ENCODE results near the gene HEATR1.

Gene HEATR1

GRCh38 chr1:236603991-236604904 is at the start of gene HEATR1:
TSS of gene HEATR1 (minus strand) at chr1:236604516. CDS start at chr1:236604095, 421 bp downstream.
- Mint-ChIP-seq H3K27ac (peak within 1 kb of the TSS; percentile 93), H3K36me3 (peaks cover 8% of the 10 kb centered on the region), H3K4me3 (peak within 1 kb of the TSS; percentile 95), H3K9me3 (no peaks in the 10 kb centered on the region), H3K4me1 (peaks cover 42% of the 10 kb centered on the region), H3K27me3 (peaks cover 6% of the 10 kb centered on the region)

- Mint-ChIP-seq H3K4me3 (no peak overlapping the region), H3K27ac (no peak overlapping the region), H3K36me3 (no peaks in the 10 kb centered on the region), H3K27me3 (no peaks in the 10 kb centered on the region), H3K4me1 (no peaks in the 10 kb centered on the region), H3K9me3 (no peaks in the 10 kb centered on the region)
Observed at GRCh38 chr1:236645016-236645680, 40.8 kb upstream of the HEATR1 start.

GRCh38 chr1:236642763-236643162 is 38.4 kb upstream of the HEATR1 start:
- Mint-ChIP-seq H3K4me3 (no peak overlapping the region), H3K27ac (no peak overlapping the region), H3K9me3 (no peaks in the 10 kb centered on the region), H3K4me1 (no peaks in the 10 kb centered on the region), H3K36me3 (no peaks in the 10 kb centered on the region), H3K27me3 (peaks cover 1% of the 10 kb centered on the region)

- Mint-ChIP-seq H3K27ac (no peak overlapping the region), H3K4me3 (no peak overlapping the region), H3K36me3 (no peaks in the 10 kb centered on the region), H3K4me1 (no peaks in the 10 kb centered on the region), H3K27me3 (peaks cover 8% of the 10 kb centered on the region), H3K9me3 (no peaks in the 10 kb centered on the region)
Observed at GRCh38 chr1:236639686-236640085, 35.4 kb upstream of the HEATR1 start.

GRCh38 chr1:236638945-236639344 is 34.6 kb upstream of the HEATR1 start:
- Mint-ChIP-seq H3K4me3 (no peak overlapping the region), H3K27me3 (peaks cover 12% of the 10 kb centered on the region), H3K4me1 (no peaks in the 10 kb centered on the region), H3K36me3 (no peaks in the 10 kb centered on the region), H3K27ac (no peak overlapping the region), H3K9me3 (peaks cover 3% of the 10 kb centered on the region)

- Mint-ChIP-seq H3K4me1 (no peaks in the 10 kb centered on the region), H3K27me3 (peaks cover 16% of the 10 kb centered on the region), H3K27ac (no peak overlapping the region), H3K36me3 (peaks cover 2% of the 10 kb centered on the region), H3K4me3 (no peak overlapping the region), H3K9me3 (peaks cover 7% of the 10 kb centered on the region)
Observed at GRCh38 chr1:236636017-236636416, 31.7 kb upstream of the HEATR1 start.

GRCh38 chr1:236627727-236628408 is 23.6 kb upstream of the HEATR1 start:
- Mint-ChIP-seq H3K27me3 (peaks cover 18% of the 10 kb centered on the region), H3K9me3 (peaks cover 5% of the 10 kb centered on the region), H3K27ac (no peak overlapping the region), H3K4me1 (no peaks in the 10 kb centered on the region), H3K36me3 (no peaks in the 10 kb centered on the region), H3K4me3 (no peak overlapping the region)

GRCh38 chr1:236623371-236624166 is 19.3 kb upstream of the HEATR1 start:
- no peaks in the 10 kb centered on the region for H3K4me1 Mint-ChIP-seq
- H3K4me3 Mint-ChIP-seq = no peak overlapping the region
- no peaks in the 10 kb centered on the region for H3K36me3 Mint-ChIP-seq
- no peak overlapping the region for H3K27ac Mint-ChIP-seq
- H3K27me3 Mint-ChIP-seq = peaks cover 28% of the 10 kb centered on the region
- peaks cover 11% of the 10 kb centered on the region for H3K9me3 Mint-ChIP-seq

GRCh38 chr1:236622407-236622806 is 18.1 kb upstream of the HEATR1 start:
- H3K9me3 Mint-ChIP-seq = peaks cover 11% of the 10 kb centered on the region
- H3K36me3 Mint-ChIP-seq = no peaks in the 10 kb centered on the region
- H3K27me3 Mint-ChIP-seq = peaks cover 29% of the 10 kb centered on the region
- no peaks in the 10 kb centered on the region for H3K4me1 Mint-ChIP-seq
- H3K4me3 Mint-ChIP-seq = no peak overlapping the region
- H3K27ac Mint-ChIP-seq = no peak overlapping the region

- Mint-ChIP-seq H3K4me3 (no peak overlapping the region), H3K4me1 (no peaks in the 10 kb centered on the region), H3K9me3 (peaks cover 11% of the 10 kb centered on the region), H3K27me3 (peaks cover 36% of the 10 kb centered on the region), H3K27ac (no peak overlapping the region), H3K36me3 (no peaks in the 10 kb centered on the region)
Observed at GRCh38 chr1:236619398-236619797, 15.1 kb upstream of the HEATR1 start.

GRCh38 chr1:236618507-236618906 is 14.2 kb upstream of the HEATR1 start:
- Mint-ChIP-seq H3K27ac (no peak overlapping the region), H3K36me3 (no peaks in the 10 kb centered on the region), H3K4me3 (no peak overlapping the region), H3K9me3 (peaks cover 11% of the 10 kb centered on the region), H3K4me1 (no peaks in the 10 kb centered on the region), H3K27me3 (peaks cover 36% of the 10 kb centered on the region)

- no peaks in the 10 kb centered on the region for H3K9me3 Mint-ChIP-seq
- no peaks in the 10 kb centered on the region for H3K36me3 Mint-ChIP-seq
- no peak overlapping the region for H3K4me3 Mint-ChIP-seq
- H3K27ac Mint-ChIP-seq = no peak overlapping the region
- H3K4me1 Mint-ChIP-seq = no peaks in the 10 kb centered on the region
- H3K27me3 Mint-ChIP-seq = peaks cover 33% of the 10 kb centered on the region
Observed at GRCh38 chr1:236615399-236616148, 11.3 kb upstream of the HEATR1 start.

- H3K27ac Mint-ChIP-seq = no peak overlapping the region
- no peaks in the 10 kb centered on the region for H3K4me1 Mint-ChIP-seq
- H3K27me3 Mint-ChIP-seq = peaks cover 37% of the 10 kb centered on the region
- no peaks in the 10 kb centered on the region for H3K9me3 Mint-ChIP-seq
- H3K4me3 Mint-ChIP-seq = no peak overlapping the region
- no peaks in the 10 kb centered on the region for H3K36me3 Mint-ChIP-seq
Observed at GRCh38 chr1:236612349-236612748, 8.0 kb upstream of the HEATR1 start.

GRCh38 chr1:236608930-236609726 is 4.8 kb upstream of the HEATR1 start:
- Mint-ChIP-seq H3K9me3 (no peaks in the 10 kb centered on the region), H3K36me3 (no peaks in the 10 kb centered on the region), H3K27ac (no peak overlapping the region), H3K4me1 (peaks cover 9% of the 10 kb centered on the region), H3K27me3 (peaks cover 23% of the 10 kb centered on the region), H3K4me3 (no peak overlapping the region)
